Glutamatergic neuron (in vitro differentiated cells): ENCODE data around the gene ETV1. TPM values are rescaled to one million over a fixed set of nuclear protein-coding genes. Genes with fewer than 3 reads are reported as not detected.
"Not testable (repeated sequence)": the region's sequence is repeated elsewhere in the genome, so short reads cannot be mapped to it uniquely, and the experiment has no call there.

Experiments
- DNase-seq: peaks from one replicate; pipeline ENCODE4 v3.0.0; 2022
- H3K27ac Mint-ChIP-seq: one replicate; pipeline ENCODE4 v1.8.0; 2020; ENCODE audit warnings: mild to moderate bottlenecking, mixed read lengths, inconsistent platforms; ENCODE audit not compliant: unreplicated experiment
- H3K27me3 Mint-ChIP-seq: one replicate; pipeline ENCODE4 v1.8.0; 2020; ENCODE audit warnings: mild to moderate bottlenecking, moderate library complexity, mixed read lengths, inconsistent platforms; ENCODE audit not compliant: unreplicated experiment
- H3K36me3 Mint-ChIP-seq: one replicate; pipeline ENCODE4 v1.8.0; 2020; ENCODE audit warnings: mild to moderate bottlenecking, mixed read lengths, inconsistent platforms; ENCODE audit not compliant: unreplicated experiment
- H3K4me1 Mint-ChIP-seq: one replicate; pipeline ENCODE4 v1.8.0; 2020; ENCODE audit warnings: mild to moderate bottlenecking, low read depth, mixed read lengths, inconsistent platforms; ENCODE audit not compliant: unreplicated experiment
- H3K4me3 Mint-ChIP-seq: one replicate; pipeline ENCODE4 v1.8.0; 2020; ENCODE audit warnings: mild to moderate bottlenecking, mixed read lengths, inconsistent platforms; ENCODE audit not compliant: unreplicated experiment
- H3K9me3 Mint-ChIP-seq: one replicate; pipeline ENCODE4 v1.8.0; 2020; ENCODE audit warnings: mild to moderate bottlenecking, moderate library complexity, mixed read lengths, inconsistent platforms; ENCODE audit not compliant: unreplicated experiment
- CTCF ChIP-seq: fragments of 200-600 bp; sonication (generic); IDR thresholded peaks from one replicate; pipeline ENCODE4 v1.5.0; 2021; ENCODE audit not compliant: partially characterized antibody, unreplicated experiment
- total RNA-seq: library from RNA; stranded (reverse); fragmentation: NEBNext Ultra II Directional; extraction: Animal tissue kit (Norgen Biotek cat#: 25700); gene quantifications from one replicate; pipeline ENCODE4 v1.2.1, GENCODE V29; 2021; ENCODE audit not compliant: unreplicated experiment

Gene ETV1
- total RNA-seq, 1 donor from 2014 or later: 51.8 TPM

DNA sequence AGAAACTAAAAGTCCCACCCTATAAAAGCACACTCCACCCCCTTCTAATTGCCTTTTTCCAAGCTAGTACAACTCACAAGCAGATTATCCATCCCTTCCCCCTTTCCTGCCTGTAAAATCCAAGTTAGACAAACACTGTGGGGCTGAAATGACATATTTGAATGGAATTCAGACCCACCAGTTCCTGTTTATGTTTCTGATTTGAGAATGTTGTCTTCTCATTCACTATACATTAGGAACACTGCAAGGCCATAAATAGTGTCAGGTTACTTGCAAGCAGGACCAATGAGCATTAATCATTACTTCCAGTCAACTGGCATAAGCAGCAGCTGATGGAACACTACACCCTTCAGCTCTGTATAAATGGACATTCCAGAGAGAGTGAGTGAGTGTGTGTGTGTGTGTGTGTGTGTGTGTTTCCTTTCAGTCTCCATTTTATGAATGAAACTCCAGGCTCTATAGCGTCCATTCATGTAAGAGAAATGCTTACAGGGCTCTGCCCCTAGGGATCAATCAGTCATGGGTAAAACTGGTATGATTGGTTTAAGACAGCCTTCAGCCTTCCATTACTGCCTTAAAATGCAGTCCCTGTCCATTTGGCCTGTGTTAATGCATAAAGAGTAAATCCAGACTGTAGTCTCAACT is 69.3 kb downstream of the ETV1 start:
- no peak for TF ChIP-seq CTCF
- peak; percentile 63 for DNase-seq
- Mint-ChIP-seq H3K9me3 (peaks cover 9% of the 10 kb centered on the region), H3K27ac (peak overlapping the region; percentile 98), H3K4me3 (peak overlapping the region; percentile 72), H3K4me1 (peaks cover 23% of the 10 kb centered on the region), H3K27me3 (peaks cover 11% of the 10 kb centered on the region), H3K36me3 (no peaks in the 10 kb centered on the region)

DNA sequence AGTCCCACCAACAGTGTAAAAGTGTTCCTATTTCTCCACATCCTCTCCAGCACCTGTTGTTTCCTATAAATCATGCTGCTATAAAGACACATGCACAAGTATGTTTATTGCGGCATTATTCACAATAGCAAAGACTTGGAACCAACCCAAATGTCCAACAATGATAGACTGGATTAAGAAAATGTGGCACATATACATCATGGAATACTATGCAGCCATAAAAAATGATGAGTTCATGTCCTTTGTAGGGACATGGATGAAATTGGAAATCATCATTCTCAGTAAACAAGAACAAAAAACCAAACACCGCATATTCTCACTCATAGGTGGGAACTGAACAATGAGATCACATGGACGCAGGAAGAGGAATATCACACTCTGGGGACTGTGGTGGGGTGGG is 71.1 kb downstream of the ETV1 start:
- H3K4me3 Mint-ChIP-seq, DNase-seq, H3K36me3 Mint-ChIP-seq, H3K9me3 Mint-ChIP-seq, H3K27me3 Mint-ChIP-seq, H3K27ac Mint-ChIP-seq: not testable (repeated sequence)
- peaks cover 25% of the 10 kb centered on the region for H3K4me1 Mint-ChIP-seq

- H3K4me1 Mint-ChIP-seq: peaks cover 25% of the 10 kb centered on the region
- not testable (repeated sequence) for H3K27ac Mint-ChIP-seq, H3K9me3 Mint-ChIP-seq, H3K4me3 Mint-ChIP-seq, DNase-seq, H3K36me3 Mint-ChIP-seq, H3K27me3 Mint-ChIP-seq
These were observed 72.4 kb downstream of the ETV1 start for GRCh38 chr7:13917103-13917502.

DNA sequence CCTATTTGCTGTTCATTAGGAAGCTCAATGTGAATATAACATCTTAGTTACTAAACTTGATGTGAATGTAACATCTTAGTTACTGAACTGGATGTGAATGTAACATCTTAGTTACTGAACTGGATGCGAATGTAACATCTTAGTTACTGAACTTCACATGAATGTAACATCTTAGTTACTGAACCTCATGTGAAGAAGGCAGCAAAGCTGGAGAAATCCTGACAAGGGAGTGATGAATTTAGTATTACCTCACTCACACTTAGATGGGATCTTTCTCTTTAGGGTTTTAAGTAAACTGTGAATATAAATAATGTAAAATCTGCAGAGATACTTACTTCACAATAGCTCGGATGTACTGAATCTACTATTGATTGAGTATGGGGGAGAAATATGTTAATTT is 73.6 kb downstream of the ETV1 start:
- no peak for TF ChIP-seq CTCF
- H3K9me3 Mint-ChIP-seq: peaks cover 9% of the 10 kb centered on the region
- peaks cover 9% of the 10 kb centered on the region for H3K27me3 Mint-ChIP-seq
- no peaks in the 10 kb centered on the region for H3K36me3 Mint-ChIP-seq
- no peak overlapping the region for H3K27ac Mint-ChIP-seq
- DNase-seq: no peak
- H3K4me3 Mint-ChIP-seq: no peak overlapping the region
- H3K4me1 Mint-ChIP-seq: peaks cover 24% of the 10 kb centered on the region

GRCh38 chr7:13912715-13913278 is 76.7 kb downstream of the ETV1 start:
- no peaks in the 10 kb centered on the region for H3K36me3 Mint-ChIP-seq
- TF ChIP-seq CTCF: no peak
- DNase-seq: no peak
- no peak overlapping the region for H3K4me3 Mint-ChIP-seq
- peaks cover 10% of the 10 kb centered on the region for H3K4me1 Mint-ChIP-seq
- no peaks in the 10 kb centered on the region for H3K9me3 Mint-ChIP-seq
- no peak overlapping the region for H3K27ac Mint-ChIP-seq
- H3K27me3 Mint-ChIP-seq: no peaks in the 10 kb centered on the region

DNA sequence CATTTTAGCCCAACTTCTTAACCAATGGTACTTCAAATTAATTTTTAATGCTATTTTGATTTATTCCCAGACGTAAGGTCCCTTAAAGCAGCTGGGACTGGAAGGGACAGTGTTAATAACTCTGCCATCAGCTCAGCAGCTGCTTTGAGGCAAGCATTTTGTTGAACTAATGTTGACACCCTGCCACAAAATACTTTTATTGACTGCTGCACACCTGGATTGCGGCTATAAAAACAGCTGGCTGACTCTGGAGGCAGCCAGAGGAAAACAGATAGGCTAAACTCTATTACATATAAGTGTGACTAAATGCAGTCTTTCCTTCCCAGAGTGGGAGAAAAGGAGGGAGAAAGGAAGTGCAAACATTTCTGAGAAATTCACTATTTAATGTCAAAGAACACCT is 77.6 kb downstream of the ETV1 start:
- no peak for DNase-seq
- no peaks in the 10 kb centered on the region for H3K27me3 Mint-ChIP-seq
- H3K9me3 Mint-ChIP-seq: no peaks in the 10 kb centered on the region
- peaks cover 10% of the 10 kb centered on the region for H3K4me1 Mint-ChIP-seq
- no peaks in the 10 kb centered on the region for H3K36me3 Mint-ChIP-seq
- no peak overlapping the region for H3K27ac Mint-ChIP-seq
- no peak for TF ChIP-seq CTCF
- no peak overlapping the region for H3K4me3 Mint-ChIP-seq
